IPS DF 19.7 (cell line): ENCODE measurements around the gene ANXA3.
"Not testable (repeated sequence)": the region's sequence is repeated elsewhere in the genome, so short reads cannot be mapped to it uniquely, and the experiment has no call there.

Experiments used
- DNase-seq: peaks from one replicate; pipeline ENCODE4 v3.0.0-alpha.2; 2013; ENCODE audit warnings: low read depth, low spot score

ANXA3 gene

GRCh38 chr4:78571804-78572203 lies 20.2 kb downstream of the ANXA3 start:
- no peak for DNase-seq

DNA sequence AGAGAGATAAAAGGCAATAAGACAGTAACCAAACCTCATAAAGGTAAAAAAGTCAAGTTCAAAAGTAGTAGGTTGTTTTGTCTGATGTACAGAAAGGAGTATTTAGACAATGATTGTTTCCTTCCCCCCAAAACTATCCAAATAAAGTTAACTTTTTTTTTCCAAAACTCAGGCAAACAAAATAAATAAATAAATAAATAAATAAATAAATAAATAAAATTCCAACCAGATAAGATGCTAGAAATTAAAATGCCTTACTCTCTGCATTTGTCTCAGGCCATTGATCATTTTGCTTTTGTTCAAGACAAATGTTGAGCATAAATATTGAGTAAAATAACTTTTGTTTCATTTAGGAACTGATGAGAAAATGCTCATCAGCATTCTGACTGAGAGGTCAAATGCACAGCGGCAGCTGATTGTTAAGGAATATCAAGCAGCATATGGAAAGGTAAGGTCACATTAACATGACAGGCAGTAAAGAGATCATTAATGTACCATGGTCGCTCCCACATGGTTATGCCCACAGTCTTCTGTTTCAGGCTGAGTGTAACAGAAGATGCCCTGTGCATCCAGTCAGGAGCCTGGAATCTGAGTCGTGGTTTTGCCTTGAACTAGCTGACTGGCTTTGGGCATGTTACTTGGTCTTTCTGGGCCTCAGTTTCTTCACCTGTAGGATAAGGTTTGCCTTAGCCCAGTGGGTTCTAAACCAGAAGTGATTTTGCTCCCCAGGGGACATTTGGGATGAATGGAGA lies 27.3 kb downstream of the ANXA3 start:
- no peak for DNase-seq

- no peak for DNase-seq
Measured at GRCh38 chr4:78581618-78582017, 30.0 kb downstream of the ANXA3 start.

DNA sequence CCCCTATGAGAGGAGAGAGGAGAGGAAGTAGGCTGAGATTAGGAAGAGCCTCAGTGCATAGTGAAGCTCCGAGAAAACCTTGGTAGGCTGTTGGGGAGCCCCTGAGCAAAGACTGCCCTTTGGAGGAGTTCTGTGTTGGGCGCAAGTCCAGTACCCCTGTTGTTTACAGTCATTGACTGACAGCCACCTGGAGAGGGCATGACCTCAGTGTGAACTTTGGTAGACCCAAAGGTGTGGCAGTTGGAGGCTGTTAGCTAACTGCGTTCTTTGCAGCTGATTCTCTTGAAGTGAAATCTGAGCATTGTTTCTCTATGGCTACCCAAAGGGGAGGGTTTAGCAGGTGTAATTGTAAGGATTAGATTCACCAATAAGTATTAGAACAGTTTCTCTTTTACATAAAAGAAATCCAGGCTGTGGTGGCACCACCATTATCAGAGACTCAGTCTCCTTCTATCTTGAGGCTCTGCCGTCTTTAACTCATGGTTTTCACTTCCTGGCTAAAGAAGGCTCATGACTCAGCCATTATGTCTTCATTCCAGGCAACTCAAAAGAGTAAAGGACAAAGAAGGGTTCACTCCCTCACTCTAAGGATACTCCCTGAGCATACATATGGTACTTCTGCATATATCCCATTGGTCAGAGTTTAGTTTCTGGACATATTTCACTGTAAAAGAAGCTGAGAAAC lies 33.4 kb downstream of the ANXA3 start:
- DNase-seq = no peak

DNA sequence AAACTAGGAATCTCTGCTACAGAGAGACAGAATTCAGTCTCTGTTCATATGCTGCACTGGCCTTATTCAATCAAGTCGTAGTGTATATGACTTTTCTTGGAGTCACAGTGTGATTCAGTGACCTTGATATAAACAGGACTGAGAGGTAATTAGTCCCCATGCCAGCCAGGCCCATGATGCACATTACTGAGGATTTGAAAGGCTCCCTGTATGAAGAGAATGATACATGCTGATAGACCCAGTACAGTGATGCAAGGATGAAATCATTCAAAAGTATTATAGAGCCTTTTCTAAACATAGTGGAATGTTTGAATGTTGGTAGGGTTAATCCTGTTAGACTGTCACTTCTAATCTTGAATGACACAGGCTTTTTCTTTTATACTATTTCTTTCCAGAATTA lies 34.1 kb downstream of the ANXA3 start:
- no peak for DNase-seq

GRCh38 chr4:78588894-78589545 lies 37.5 kb downstream of the ANXA3 start:
- no peak for DNase-seq

GRCh38 chr4:78591404-78591803 lies 39.8 kb downstream of the ANXA3 start:
- no peak for DNase-seq

DNA sequence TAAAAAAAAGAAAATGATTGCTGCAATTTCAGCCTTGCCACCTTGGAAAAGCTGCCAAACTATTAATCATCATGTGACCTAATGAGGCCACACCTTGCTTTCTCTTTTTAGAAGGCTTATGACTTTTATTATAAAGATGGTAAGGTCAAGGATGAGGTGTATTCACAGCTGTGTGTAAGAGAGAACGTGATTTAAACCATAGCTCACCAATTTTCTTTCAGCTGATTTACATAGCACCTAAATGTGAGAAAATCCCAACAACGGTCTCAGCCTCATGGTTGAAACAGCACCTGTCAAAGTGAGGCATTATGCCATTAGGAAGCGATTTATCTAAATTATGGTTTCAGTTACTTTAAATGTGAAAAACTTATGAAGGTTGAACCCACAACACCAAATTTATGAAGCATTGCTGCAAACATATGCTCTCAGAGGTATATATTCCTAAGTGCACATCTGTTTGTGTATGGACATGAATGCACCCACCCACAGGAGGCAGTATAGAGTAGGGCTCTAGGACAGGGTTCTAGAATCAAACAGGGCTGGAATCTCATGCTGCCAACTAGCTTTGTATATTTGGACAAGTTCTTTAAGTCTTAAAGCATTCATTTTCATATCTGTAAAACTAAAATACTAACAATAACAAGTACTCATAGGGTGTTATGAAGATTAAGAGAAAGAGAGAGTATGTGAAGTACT lies 40.7 kb downstream of the ANXA3 start:
- no peak for DNase-seq

DNA sequence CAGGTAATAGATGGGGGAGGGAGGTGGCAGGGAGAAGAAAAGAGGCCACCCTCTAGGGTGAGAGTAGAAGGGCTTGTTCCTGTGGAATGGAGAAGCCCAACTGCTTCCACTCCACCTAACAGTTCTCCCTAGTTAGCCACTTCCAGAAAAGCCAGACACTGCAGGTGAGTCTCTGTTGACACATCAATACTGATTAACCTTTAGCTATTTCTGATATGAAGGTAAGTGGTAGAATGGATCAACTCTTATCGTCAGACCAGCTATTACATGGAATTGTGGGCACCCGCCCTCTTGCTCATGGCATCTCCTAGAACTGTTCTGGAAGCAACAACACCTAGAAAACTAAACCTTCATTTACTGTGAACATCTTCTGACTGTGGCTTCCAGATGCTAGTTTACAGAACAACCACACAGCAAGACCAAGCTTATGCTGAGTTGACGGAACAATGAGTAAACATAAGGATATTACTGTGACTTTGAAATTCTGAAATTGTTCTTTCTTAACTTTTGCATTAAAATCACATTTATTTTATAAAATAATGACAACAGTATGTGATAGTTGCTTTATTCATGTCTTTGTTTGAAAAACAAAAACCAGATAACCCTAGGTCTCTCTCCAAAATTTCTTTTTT lies 44.7 kb downstream of the ANXA3 start:
- DNase-seq = no peak

- DNase-seq = not testable (repeated sequence)
Measured at GRCh38 chr4:78598431-78598830, 46.9 kb downstream of the ANXA3 start.

DNA sequence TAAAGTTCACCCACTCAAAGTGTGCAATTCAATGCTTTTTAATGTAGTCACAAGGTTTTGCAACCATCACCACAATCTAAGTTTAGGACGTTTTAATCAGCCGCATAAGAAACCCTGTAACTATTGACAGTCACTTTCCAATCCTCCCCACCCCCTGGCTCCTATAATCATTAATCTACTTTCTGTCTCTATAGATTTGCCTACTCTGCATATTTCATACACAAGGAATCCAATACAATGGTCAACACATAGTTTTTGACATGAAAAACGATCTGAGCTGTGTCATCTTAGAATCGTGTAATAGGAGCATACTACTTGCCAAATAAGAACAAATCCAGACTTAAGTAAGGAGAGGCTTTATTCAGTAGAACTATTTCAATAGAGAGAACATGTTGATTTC lies 47.6 kb downstream of the ANXA3 start:
- DNase-seq = no peak

- DNase-seq = no peak
Measured at GRCh38 chr4:78599931-78600375, 48.4 kb downstream of the ANXA3 start.

DNA sequence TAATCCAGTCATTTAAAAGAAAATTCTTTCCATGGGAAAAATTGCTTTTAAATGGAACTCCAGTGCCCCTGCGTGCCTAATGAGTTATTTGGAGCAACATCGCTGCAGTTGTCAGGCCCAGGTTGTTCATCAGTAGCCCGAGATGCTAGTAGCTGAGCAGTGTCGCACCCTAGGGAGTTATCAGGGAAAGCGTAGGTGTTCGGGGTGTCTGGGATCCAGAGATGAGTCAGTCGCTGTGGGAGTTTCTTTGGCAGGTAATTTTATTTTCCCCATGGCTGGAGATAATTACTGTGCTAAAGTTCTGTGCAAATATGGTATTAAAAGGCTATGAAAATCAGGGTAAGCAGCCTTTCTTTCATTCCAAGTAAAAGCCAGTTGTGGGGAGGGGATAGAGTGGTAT lies 49.4 kb downstream of the ANXA3 start:
- no peak for DNase-seq

DNA sequence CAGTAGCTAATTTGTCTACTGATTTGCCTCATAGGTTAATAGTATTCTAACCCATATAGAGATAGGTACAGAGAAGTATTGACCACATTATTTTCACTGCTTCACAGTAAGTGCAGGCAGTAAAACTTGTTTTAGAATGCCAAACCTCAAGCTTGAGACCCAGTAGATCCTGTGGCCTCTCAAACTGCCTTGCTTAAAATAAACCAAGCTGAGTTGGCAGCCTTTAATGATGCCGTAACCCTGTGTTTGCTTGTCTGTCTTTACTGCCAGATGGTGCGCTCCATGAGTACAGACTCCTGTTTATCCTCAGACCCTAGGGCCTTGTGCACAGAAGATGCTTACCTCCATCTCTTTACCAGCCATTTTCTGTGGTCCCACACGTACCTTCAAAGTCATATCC lies 50.8 kb downstream of the ANXA3 start:
- DNase-seq = no peak

- no peak for DNase-seq
Measured at GRCh38 chr4:78603384-78603783, 51.8 kb downstream of the ANXA3 start.

DNA sequence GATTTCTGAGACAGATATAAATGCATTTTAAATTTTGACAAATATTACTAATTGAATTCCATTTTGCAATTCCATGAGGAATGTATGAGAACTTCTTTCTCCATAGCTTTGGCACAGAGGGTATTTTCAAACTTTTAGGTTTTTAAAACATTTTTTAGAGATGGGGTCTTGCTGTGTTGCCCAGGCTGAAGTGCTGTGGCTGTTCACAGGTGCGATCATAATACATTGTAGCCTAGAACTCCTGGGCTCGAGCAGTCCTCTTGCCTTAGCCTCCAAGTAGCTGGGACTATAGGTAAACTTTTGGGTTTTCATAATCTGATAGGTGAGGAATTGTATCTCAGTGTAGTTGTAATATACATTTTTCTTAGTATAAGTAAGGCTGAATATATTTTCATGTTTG lies 53.4 kb downstream of the ANXA3 start:
- DNase-seq = no peak

DNA sequence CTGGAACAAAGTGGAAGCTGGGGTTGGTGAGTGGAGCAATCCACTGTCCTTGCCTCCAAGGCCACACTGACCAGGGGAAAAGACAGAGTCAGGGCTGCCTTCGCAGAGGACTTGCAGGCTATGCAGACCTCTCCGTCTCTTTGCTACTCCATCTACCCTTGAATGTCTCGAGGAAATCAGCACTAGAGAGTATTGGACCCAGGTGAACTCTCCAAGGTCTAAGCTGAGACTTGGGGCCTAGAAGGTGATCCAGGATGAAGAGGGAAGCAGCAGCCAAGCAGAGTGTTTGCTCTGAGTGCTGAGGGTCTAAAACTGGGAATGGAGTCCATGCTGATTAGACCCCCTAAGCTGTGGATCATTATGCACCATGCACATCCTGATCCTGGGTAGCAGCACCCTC lies 54.5 kb downstream of the ANXA3 start:
- DNase-seq = no peak

GRCh38 chr4:78606530-78607095 lies 55.0 kb downstream of the ANXA3 start:
- no peak for DNase-seq

- no peak for DNase-seq
Measured at GRCh38 chr4:78608684-78609083, 57.1 kb downstream of the ANXA3 start.

- DNase-seq = no peak
Measured at GRCh38 chr4:78609580-78609979, 58.0 kb downstream of the ANXA3 start.

DNA sequence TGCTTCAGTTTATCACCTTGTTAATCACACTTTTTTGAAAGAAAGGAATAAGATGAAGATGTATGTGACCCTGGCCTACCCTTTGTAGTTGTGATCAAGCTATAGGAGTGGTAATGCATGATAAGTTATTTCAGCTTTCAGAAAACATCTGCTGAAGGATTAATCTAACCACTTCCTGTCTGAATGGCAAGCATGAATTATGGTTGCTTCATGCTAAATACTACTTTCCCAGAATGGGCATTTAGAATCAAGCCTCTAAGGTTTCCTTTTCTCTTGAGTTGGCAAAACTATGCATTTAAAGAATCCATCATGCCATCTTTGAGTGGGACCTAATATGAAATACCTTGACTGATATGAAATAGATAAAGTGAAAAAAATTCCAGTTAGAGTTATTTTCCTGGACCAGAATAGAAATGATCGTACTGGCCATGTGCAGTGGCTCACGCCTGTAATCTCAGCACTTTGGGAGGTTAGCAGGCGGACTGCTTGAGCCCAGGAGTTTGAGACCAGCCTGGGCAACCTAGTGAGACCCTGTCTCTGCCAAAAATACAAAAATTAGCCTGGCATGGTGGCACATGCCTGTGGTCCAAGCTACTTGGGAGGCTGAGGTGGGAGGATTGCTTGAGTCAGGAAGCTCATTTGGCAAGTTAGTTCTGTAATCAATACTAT lies 59.1 kb downstream of the ANXA3 start:
- no peak for DNase-seq
